22Rv1 (cell line): ENCODE measurements around the gene TMEM135.

Experiments
- H3K27ac ChIP-seq: fragments of 450-650 bp; 2 replicates; pipeline ENCODE4 v1.5.1; 2017
- CTCF ChIP-seq: fragments of 450-650 bp; IDR thresholded peaks from 2 replicates; pipeline ENCODE4 v1.5.1; 2017; ENCODE audit warnings: mild to moderate bottlenecking
- ZFX ChIP-seq: fragments of 450-650 bp; IDR thresholded peaks from 2 replicates; pipeline ENCODE4 v1.6.1; 2017; ENCODE audit warnings: antibody characterized with exemption, borderline replicate concordance

TMEM135 gene

GRCh38 chr11:87201376-87201775 is 163.6 kb downstream of the TMEM135 start:
- TF ChIP-seq ZFX (no peak), CTCF (no peak)
- H3K27ac ChIP-seq: no peak overlapping the region

GRCh38 chr11:87203907-87204602 is 166.3 kb downstream of the TMEM135 start:
- no peak overlapping the region for H3K27ac ChIP-seq
- TF ChIP-seq ZFX (no peak), CTCF (no peak)

- TF ChIP-seq ZFX (no peak), CTCF (no peak)
- H3K27ac ChIP-seq: no peak overlapping the region
These were observed 175.2 kb downstream of the TMEM135 start for GRCh38 chr11:87212891-87213290.

- TF ChIP-seq CTCF (no peak), ZFX (no peak)
These were observed 175.7 kb downstream of the TMEM135 start for GRCh38 chr11:87213444-87213843.

GRCh38 chr11:87215236-87215635 is 177.5 kb downstream of the TMEM135 start:
- H3K27ac ChIP-seq: no peak overlapping the region
- TF ChIP-seq CTCF (no peak), ZFX (no peak)

More at GRCh38 chr11:87213444-87213843, 175.7 kb downstream of the TMEM135 start:
- H3K27ac ChIP-seq: no peak overlapping the region

GRCh38 chr11:87219266-87219665 is 181.5 kb downstream of the TMEM135 start:
- no peak for TF ChIP-seq ZFX
- TF ChIP-seq CTCF: no peak
- no peak overlapping the region for H3K27ac ChIP-seq

- TF ChIP-seq ZFX: no peak
- no peak for TF ChIP-seq CTCF
- no peak overlapping the region for H3K27ac ChIP-seq
These were observed 186.1 kb downstream of the TMEM135 start for GRCh38 chr11:87223816-87224215.
